HG02884 (cell line): ENCODE results near the gene RPS16.
A peak's percentile ranks its signal among the peaks of the same experiment; 100 is the strongest.

Experiments
- ATAC-seq: cut with Tn5 transposase; IDR thresholded peaks from one replicate; pipeline ENCODE4 v1.9.1; 2021; ENCODE audit warnings: mild to moderate bottlenecking, moderate library complexity; ENCODE audit not compliant: unreplicated experiment

The RPS16 gene

GRCh38 chr19:39449116-39449797, 13.5 kb upstream of the RPS16 start:
- no peak for ATAC-seq

- no peak for ATAC-seq
Measured at GRCh38 chr19:39448271-39448670, 12.5 kb upstream of the RPS16 start.

- ATAC-seq: no peak
Measured at GRCh38 chr19:39446365-39447084, 10.8 kb upstream of the RPS16 start.

GRCh38 chr19:39445196-39446111, 9.7 kb upstream of the RPS16 start, which contains the start of gene SUPT5H:
Gene SUPT5H, plus strand, starts transcription at chr19:39445582. Its CDS starts 309 bp downstream, at chr19:39445891.
- peak; percentile 71 for ATAC-seq

- no peak for ATAC-seq
Measured at GRCh38 chr19:39444598-39445195, 8.9 kb upstream of the RPS16 start.

GRCh38 chr19:39438270-39438934, 2.7 kb upstream of the RPS16 start:
- no peak for ATAC-seq

GRCh38 chr19:39436350-39436716, 584 bp upstream of the RPS16 start:
- ATAC-seq: no peak

GRCh38 chr19:39434123-39435076, 1.3 kb downstream of the RPS16 start:
- ATAC-seq: no peak

- ATAC-seq: no peak
Measured at GRCh38 chr19:39433480-39434079, 2.2 kb downstream of the RPS16 start.

- ATAC-seq: no peak
Measured at GRCh38 chr19:39432677-39433025, 3.1 kb downstream of the RPS16 start.

GRCh38 chr19:39430675-39431593, 4.8 kb downstream of the RPS16 start:
- ATAC-seq: no peak

GRCh38 chr19:39428283-39429112, 7.3 kb downstream of the RPS16 start:
- no peak for ATAC-seq

- no peak for ATAC-seq
Measured at GRCh38 chr19:39427707-39428106, 8.0 kb downstream of the RPS16 start.

GRCh38 chr19:39426170-39426569, 9.6 kb downstream of the RPS16 start:
- ATAC-seq: no peak

- ATAC-seq: no peak
Measured at GRCh38 chr19:39425744-39426143, 10.0 kb downstream of the RPS16 start.

- ATAC-seq: no peak
Measured at GRCh38 chr19:39424934-39425333, 10.8 kb downstream of the RPS16 start.
